ENCODE data around the gene PPP6R1.

Gene PPP6R1

GRCh38 chr19:55258828-55259539, at the start of gene PPP6R1:
Gene PPP6R1, minus strand, starts transcription at chr19:55259017. Its CDS starts 11,914 bp downstream, at chr19:55247103.
- peak; percentile 99 for DNase-seq (ENCODE audit: low read depth, low spot score)

GRCh38 chr19:55308281-55308680, 49.5 kb upstream of the PPP6R1 start:
- DNase-seq (ENCODE audit: low read depth, low spot score) = no peak

GRCh38 chr19:55306712-55307111, 47.9 kb upstream of the PPP6R1 start:
- DNase-seq (ENCODE audit: low read depth, low spot score) = no peak

GRCh38 chr19:55305983-55306562, 47.3 kb upstream of the PPP6R1 start:
- no peak for DNase-seq (ENCODE audit: low read depth, low spot score)

- DNase-seq (ENCODE audit: low read depth, low spot score) = no peak
Measured at GRCh38 chr19:55305491-55305890, 46.7 kb upstream of the PPP6R1 start.

GRCh38 chr19:55304980-55305379, 46.2 kb upstream of the PPP6R1 start:
- DNase-seq (ENCODE audit: low read depth, low spot score) = no peak

GRCh38 chr19:55304279-55304978, 45.6 kb upstream of the PPP6R1 start:
- no peak for DNase-seq (ENCODE audit: low read depth, low spot score)

GRCh38 chr19:55303477-55303876, 44.7 kb upstream of the PPP6R1 start:
- DNase-seq (ENCODE audit: low read depth, low spot score) = no peak

- DNase-seq (ENCODE audit: low read depth, low spot score) = no peak
Measured at GRCh38 chr19:55302318-55302703, 43.5 kb upstream of the PPP6R1 start.

- peak; percentile 51 for DNase-seq (ENCODE audit: low read depth, low spot score)
Measured at GRCh38 chr19:55301459-55302317, 42.9 kb upstream of the PPP6R1 start.

GRCh38 chr19:55300886-55301458, 42.2 kb upstream of the PPP6R1 start:
- DNase-seq (ENCODE audit: low read depth, low spot score) = no peak

GRCh38 chr19:55299991-55300390, 41.2 kb upstream of the PPP6R1 start:
- no peak for DNase-seq (ENCODE audit: low read depth, low spot score)

- no peak for DNase-seq (ENCODE audit: low read depth, low spot score)
Measured at GRCh38 chr19:55297267-55297666, 38.5 kb upstream of the PPP6R1 start.

GRCh38 chr19:55289117-55289796, 30.4 kb upstream of the PPP6R1 start:
- DNase-seq (ENCODE audit: low read depth, low spot score) = no peak

GRCh38 chr19:55287361-55288079, 28.7 kb upstream of the PPP6R1 start:
- DNase-seq (ENCODE audit: low read depth, low spot score) = no peak

GRCh38 chr19:55285229-55285890, 26.5 kb upstream of the PPP6R1 start:
- no peak for DNase-seq (ENCODE audit: low read depth, low spot score)

- DNase-seq (ENCODE audit: low read depth, low spot score) = no peak
Measured at GRCh38 chr19:55284405-55285058, 25.7 kb upstream of the PPP6R1 start.

- DNase-seq (ENCODE audit: low read depth, low spot score) = no peak
Measured at GRCh38 chr19:55283548-55284377, 24.9 kb upstream of the PPP6R1 start, which contains the start of gene BRSK1. Gene BRSK1, plus strand, starts transcription at chr19:55283997. Its CDS starts 446 bp downstream, at chr19:55284443.

All from smooth muscle cell of the brain vasculature (primary cell).